HuH-7.5 (cell line): ENCODE results near the gene PLA2G15.
A peak's percentile ranks its signal among the peaks of the same experiment; 100 is the strongest.

Experiments used
- DNase-seq: peaks from one replicate; pipeline ENCODE4 v3.0.0; 2011; ENCODE audit warnings: low spot score

Gene PLA2G15, protein sequence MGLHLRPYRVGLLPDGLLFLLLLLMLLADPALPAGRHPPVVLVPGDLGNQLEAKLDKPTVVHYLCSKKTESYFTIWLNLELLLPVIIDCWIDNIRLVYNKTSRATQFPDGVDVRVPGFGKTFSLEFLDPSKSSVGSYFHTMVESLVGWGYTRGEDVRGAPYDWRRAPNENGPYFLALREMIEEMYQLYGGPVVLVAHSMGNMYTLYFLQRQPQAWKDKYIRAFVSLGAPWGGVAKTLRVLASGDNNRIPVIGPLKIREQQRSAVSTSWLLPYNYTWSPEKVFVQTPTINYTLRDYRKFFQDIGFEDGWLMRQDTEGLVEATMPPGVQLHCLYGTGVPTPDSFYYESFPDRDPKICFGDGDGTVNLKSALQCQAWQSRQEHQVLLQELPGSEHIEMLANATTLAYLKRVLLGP

DNA sequence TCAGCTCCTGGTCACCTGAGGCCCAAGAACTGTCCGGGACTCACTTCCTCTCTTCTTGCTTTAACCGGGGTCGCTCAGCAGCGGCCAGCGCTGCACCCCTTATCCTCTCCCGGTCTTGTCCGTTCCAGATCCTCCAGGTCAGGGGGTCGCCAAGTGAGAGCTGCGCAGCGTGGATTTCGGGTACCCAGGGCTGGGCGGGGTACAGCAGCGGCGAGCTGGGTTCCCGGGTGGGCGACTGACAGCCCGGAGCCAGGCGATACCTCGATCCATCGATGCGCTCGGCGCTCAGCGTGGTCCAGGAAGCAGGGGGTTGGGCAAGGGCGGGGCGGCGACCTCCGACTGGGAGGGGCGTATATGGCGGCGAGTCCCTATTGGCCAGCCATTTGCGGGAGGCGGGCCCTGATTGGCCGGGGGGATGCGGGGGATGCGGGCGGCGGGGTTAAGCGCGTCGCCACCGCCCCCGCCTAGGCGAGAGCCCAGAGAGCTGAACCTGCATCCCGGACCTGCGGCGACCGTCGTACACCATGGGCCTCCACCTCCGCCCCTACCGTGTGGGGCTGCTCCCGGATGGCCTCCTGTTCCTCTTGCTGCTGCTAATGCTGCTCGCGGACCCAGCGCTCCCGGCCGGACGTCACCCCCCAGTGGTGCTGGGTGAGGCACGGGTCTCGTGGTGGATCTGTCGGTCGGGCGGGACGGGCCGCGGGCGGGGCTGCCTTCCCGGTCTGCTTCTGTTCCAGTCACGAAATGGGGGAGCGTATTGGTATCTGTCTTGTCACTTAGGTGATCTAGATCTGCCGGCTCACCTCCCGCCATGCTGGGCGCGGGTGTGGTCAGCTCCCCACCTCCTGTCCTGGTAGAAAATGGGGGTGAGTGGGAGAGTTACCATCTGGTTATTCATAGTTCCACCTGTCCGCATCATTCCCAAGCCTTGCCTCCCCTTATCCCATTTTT, at the start of gene PLA2G15:
Gene PLA2G15, plus strand, starts transcription at position 471 of the 951 bp plus-strand sequence. Its CDS starts 54 bp downstream, at position 525.
- DNase-seq = peak; percentile 95

DNA sequence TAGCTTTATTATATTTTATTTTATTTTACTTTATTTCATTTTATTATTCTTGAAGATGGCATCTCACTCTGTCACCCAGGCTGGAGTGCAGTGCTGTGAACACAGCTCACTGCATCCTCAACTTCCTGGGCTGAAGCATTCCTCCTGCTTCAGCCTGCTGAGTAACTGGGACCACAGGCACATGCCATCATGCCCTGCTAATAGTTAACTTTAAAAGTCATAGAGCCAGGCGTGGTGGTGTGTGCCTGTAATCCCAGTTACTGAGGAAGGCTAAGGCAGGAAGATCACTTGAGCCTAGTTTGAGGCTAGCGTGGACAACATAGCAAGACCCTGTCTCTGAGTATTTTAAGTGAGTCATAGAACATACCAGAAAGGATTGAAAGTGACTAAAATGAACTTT, 47.9 kb upstream of the PLA2G15 start:
- no peak for DNase-seq

DNA sequence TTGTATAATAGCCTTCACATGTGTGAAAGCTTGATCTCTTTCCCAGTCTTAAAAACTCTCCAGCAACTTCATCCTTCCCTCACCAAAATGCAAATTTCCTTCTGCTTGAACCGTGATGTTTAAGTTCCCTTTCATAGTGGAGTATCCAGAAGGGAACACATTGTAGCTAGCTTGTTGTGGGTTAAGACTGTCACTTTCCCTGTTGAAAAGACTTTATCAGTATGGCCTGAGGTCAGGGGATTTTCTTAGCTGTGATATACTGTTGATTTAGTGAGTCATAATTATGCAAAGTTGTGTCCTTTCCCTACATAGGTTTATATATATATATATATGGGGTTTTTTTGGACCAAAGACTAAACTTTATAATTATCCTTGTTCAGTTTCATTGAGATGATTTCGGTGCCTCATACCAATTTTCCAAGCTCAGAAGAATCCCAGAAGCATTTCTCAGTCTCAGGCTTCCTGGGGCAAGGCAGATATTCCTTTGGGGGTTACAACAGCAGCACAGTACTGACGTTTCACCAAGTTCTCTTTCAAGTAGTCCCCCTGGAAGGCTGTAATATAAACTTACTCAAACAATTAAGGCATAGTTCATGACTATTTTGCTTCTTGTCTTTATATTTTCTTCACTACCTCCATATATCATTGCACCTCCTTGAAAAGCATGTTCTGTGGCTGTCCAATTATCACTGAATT, 44.9 kb upstream of the PLA2G15 start:
- no peak for DNase-seq

DNA sequence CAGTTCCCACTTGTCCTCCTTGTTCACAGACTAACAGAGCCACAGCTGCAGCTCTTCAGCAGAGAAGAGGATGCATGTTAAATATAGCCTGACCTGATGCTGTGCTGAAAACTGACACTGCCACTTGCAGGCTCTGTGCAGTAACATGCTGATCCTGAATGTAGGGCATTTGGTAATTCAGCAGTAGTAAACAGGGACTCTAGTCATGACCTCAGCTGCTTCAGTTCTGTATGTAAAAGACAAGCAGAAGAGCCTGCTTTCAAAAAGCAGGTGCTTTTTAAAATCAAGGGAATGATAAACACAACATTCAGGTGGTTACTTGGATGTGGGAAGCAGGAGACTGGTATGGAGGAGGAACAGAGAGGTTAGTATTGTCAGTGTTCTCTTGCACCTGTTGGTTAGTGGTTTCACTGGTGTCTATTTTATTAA, 43.1 kb upstream of the PLA2G15 start:
- DNase-seq = no peak

DNA sequence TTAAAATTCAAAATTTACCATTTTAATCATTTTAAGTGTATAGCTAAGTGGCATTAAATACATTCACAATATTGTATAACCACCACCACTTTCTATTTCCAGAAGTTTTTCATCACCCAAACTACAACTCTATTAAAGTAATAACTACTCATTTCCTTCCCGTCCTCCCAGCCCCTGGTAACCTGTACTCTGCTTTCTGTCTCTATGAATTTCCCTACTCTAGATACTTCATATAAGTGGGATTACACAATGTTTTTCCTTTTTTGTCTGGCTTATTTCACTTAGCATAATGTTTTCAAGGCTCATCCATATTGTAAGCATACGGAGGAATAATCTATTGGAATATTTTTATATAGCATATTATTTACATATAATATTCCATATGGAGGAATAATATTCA, 38.9 kb upstream of the PLA2G15 start:
- DNase-seq = no peak

DNA sequence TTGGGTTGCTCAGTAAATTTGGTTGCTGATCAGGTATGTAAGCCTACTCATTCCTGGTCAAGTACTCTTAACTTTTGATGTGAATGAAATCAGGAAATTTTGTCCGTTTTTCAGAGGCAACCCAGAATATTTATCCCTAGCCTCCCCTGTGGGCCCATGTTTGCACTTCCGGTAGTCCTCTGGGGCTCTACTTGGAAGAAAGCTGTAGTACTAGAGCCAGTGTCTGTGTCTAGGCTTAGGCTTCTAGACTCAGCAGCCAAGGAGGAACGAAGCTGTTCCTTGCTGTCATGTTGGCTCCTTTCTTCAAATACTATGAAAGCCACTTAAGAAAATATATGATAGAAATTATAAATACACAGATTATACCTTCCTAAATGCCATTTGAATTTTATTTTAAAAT, 30.4 kb upstream of the PLA2G15 start:
- DNase-seq = no peak

DNA sequence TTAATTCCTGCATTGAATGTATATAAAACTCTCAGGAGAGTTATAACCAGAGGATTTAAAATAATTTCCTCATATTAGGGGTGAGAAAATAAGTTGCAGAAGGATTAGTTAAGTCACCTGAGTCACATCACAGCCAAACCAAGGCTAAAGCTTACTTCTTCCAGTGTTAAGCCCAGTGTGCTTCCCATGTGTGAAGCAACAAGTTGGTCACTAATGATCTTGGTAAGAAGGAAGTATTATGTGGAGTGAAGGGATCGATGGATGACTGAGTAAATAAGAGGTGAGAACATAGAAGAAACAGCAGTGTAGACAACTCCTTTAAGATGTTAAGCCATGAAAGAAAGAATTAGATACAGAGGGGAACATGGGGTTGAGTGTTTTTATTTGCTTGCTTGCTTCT, 29.9 kb upstream of the PLA2G15 start:
- no peak for DNase-seq

DNA sequence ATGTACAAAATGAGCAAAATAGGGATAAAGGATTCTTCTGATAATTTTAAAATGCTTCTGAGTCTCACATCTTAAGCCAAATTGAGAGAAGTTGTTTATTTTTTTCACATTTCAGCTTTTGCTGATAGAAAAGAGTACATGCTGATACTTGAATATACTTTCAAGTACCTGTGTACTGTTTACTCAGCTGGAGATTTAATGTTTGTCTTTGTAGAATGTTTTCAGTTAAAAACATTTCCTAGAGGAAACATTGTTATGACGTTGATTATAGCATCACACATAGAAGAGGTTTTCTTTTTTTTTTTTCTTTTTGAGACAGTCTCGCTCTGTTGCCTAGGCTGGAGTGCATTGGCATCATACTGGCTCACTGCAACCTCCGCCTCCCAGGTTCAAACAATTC, 28.9 kb upstream of the PLA2G15 start:
- no peak for DNase-seq

DNA sequence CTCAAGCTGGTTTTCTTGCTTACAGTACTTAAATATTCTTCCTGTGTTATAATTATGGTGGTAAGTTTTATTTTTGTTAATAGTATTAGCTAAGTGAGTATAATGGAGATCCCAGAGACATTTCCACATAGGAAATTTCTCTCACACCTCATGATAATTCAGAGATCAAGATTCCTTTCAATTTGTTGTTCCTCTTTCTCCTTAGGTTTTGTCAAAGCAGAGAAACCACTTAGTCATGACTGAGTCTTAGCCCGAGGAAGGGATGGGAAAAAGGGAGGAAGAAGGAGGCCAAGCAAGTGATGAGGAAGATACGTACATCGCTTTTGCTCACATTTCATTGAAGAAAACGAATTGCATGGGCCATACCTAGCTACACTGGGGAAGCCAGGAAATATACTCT, 27.7 kb upstream of the PLA2G15 start:
- DNase-seq = no peak

DNA sequence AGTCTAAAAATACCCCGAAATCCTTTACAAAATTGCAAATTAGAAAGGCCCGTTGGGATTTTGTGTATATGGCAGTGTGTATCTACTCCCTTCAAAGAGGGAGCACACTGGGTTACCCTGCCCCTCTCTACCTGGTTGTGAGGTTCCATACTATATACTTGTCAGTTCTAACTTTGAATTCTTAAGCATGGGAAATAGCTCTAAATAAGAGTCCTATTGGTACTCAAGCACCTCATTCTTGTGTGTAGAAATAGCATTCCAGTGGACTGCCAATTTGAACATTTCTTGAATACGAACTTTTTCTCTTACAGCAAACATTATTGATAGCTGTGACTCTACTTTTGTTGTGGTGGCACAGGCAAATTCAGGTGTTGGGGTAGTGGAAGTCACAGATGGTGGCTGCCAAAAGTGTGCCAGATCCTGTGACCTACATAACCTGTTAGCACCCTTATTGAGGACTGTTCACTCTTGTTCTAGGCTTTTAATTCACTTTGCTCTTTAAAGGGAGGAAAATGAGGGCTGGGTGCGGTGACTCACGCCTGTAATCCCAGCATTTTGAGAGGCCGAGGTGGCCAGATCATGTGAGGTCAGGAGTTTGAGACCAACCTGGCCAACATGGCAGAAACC, 25.3 kb upstream of the PLA2G15 start:
- no peak for DNase-seq

DNA sequence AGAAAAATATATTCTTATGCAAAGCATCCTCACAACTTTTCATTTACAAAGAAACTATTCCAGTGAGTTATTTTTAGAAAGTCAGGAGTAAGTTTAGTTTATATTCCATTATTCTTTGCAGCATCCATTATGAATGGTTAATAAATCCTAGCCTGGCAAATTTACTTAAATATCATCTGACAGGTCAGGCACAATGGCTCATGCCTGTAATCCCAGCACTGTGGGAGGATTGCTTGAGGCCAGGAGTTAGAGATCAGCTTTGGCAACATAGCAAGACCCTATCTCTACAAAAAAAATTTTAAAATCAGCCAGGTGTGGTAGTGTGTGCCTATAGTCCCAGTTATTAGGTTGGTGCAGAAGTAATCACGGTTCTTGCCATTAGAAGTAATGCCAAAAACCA, 22.1 kb upstream of the PLA2G15 start:
- no peak for DNase-seq

DNA sequence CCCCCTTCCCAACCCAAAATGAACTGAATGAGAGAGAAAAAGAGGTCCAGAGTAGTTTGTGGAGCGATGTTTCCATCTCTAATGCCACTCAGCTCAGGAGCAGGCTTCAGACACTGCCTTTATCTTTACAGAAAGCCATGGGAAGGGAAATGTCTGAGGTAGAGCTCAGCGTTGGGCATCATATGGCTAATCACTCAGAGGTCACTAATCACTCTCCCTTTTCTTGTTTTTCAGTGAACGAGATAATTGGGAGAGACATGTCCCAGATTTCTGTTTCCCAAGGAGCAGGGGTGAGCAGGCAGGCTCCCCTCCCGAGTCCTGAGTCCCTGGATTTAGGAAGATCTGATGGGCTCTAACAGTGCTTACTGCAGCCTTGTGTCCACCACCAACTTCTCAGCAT, 19.1 kb upstream of the PLA2G15 start:
- no peak for DNase-seq

DNA sequence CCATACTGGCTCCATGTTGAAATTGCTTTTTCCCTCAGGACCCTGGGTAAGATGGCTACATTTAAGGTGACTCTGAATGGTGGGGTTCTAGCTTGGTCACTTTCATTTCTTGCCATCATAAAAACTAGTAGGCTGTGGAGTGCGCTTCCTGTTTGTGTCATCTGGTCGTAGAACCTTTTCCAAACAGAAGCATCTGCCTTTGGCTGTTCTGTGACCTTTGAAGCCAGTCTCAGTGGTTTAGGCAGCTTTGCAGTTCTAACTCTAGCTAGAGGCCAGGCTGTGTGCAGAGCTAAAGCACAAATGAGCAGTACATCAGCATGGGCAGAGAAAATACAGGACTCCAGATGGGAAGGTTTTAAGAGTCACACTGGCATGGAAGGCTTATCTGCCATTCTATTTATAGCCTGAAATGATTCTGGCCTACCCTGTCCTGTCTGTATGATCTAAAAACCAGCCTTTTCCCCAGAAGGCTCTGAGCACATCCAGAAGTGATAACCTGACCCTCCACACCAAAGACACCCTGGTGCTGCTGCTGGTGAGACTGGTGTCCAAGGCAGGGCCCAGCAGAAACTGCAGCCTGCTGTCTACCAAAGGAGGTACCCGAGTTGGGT, 17.9 kb upstream of the PLA2G15 start:
- DNase-seq = no peak

DNA sequence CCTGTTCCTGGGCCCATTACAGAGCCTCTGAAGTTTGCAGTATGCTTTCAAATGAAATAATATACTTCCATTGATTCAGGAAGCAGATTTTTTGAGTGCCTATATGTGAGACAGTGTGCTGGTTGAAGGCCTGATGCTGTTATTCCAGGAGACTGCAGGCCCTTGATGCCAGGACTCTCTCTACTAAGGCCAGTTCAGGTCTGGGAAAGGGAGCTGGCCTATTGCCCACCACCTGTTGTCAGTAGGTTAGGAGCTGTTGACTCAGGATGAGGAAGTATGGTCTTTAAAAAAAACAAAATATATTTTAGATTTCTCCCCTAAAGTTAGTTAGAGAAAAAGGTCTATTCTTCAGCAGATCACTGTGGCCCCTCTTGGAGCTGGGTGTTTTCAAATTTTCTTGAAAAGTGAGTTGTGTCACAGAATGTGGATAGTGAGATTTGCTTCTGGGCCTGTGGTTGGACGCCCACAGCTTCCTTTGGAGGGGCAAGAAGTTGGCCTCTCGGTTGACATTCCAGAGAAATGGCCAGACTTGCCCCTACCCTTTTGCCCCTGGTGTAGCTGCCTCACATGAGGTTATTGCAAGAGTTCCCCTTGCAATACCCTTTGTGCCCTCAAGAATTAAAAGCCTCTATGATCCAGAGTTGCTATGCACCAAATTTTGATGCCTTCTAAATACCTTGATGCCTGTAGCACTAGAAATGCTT, 17.2 kb upstream of the PLA2G15 start:
- DNase-seq = no peak

DNA sequence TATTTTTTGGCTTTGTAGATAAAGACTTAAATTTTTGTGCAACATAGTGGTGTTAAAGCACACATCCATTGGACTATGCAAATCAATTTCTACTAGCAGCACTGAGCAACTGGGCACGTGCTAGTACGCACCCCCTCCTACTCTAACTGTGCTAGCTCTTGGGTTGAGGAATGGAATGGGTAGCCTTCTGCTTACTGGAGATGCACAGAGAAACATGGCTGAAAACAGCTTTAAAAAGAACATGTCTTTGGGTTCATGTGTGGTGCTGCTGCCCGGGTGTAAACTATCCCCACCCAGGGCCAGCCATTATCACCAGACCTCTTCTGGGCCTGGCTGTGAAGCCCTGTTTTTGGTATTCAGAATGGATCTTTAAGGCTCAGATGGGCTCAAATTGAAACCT, 16.5 kb upstream of the PLA2G15 start:
- DNase-seq = no peak

DNA sequence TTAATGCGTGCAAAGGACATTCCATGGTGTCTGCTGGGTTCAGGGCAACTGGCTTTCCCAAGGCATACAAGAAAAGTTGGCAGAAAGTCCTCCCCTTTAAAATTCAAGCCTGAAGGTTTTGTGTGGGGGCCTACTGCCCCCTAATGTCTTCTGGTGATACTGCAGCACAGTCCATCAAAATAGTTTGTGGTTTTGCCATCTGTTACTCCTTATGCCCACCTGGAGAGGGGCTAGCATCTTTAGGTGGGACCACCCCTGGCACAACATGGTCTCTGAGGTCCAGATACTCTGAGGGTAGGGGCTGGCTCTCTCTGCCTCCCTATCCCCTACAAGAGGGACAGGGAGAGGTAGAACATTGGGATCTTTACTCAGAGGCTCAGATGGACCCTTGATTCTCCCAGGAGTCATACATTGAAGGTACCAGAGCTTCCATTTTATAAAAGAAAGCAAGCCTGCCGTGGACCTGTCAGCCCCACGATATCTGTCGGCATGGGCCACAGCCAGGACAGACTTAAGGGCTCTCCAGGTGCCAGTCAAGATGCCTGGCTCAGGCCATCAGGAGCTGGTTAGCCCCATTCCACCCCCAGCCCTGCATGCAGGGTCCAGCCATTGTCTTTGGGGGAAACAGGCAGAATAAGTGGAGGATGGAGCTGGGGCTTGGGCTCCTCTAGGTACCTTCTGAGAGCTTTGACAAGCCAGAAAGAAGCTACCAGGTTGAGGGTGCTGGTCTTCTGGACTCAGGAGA, 15.6 kb upstream of the PLA2G15 start:
- no peak for DNase-seq

DNA sequence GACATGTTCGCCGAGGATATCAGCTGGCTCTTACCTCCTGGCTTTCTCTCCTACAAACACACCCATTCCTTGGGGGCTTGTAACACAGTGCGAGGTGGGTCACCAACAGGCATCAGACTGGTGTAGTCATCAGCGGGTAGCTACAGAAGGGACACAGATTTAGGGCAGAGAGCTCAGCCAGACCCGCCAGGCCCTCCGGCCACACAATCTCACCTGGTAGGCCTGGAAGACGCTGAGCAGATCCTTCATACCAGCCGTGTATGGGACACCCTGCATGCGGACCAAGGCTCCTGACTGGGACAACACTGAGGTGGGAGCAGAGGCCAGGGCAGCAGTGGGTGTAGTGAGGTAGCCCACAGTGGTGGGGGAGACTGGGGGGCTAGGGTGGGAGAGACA, 15.0 kb upstream of the PLA2G15 start:
- no peak for DNase-seq

DNA sequence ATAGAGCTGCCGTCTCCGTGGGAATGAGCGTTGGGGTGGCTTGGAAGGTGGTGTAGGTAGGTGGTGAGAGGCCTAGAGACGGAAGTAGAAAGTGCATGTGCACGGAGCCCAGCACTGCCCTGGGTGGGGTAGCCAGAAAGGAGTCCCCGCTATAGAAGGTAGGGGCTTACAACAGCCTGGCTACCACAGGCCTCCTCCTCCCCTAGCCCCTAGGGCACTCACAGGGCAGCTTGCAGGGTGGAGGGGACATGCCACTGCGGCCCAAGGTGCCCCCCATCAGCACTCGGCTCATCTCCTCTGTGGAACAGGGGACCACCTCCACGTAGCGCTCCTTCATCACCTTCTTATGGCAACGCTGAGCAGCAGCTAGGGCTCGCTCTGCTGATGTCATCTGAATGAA, 14.2 kb upstream of the PLA2G15 start:
- no peak for DNase-seq

DNA sequence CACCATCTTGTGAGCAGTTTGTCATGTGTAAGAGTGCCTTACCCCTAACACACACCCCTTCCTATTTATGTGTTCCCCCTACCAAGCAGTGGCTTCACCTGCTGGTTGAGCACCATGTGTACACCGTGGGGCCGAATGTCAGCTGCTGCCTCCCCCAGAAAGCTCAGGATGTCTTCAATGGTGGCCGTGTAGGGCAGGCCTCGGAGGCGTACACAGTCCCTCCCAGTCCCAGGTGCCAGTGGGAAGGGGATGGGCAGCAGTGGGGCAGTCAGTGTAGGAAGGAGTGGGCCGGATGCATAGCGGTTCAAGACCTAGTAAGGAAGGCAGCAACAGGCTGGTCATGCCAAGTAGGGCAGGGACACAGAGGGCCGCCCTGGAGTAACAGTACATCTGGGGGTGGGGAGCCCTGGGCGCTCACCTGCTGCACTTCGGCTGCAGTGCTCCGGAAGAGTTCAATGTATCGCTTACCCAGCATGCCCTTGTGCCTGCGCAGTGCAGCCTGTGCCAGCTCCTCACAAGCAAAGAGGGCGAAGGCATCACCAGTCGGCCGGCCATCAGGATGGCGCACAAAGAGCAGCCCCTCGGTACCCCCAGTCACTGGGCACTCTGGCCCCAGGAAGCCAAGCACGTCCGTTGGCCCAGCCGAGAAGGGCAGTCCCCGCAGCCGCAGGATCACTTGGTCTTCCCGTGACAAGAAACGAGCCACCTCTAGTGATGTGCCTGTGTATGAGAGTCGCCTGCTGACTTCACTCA, 13.6 kb upstream of the PLA2G15 start:
- DNase-seq = no peak
